ENCODE data around the gene ALDH1L1. TPM values are rescaled to one million over a fixed set of nuclear protein-coding genes. Genes with fewer than 3 reads are reported as not detected.
A peak's percentile ranks its signal among the peaks of the same experiment; 100 is the strongest.

The ALDH1L1 gene
- total RNA-seq, 2 donors from 2014 or later: 0.18 to 0.34 TPM

DNA sequence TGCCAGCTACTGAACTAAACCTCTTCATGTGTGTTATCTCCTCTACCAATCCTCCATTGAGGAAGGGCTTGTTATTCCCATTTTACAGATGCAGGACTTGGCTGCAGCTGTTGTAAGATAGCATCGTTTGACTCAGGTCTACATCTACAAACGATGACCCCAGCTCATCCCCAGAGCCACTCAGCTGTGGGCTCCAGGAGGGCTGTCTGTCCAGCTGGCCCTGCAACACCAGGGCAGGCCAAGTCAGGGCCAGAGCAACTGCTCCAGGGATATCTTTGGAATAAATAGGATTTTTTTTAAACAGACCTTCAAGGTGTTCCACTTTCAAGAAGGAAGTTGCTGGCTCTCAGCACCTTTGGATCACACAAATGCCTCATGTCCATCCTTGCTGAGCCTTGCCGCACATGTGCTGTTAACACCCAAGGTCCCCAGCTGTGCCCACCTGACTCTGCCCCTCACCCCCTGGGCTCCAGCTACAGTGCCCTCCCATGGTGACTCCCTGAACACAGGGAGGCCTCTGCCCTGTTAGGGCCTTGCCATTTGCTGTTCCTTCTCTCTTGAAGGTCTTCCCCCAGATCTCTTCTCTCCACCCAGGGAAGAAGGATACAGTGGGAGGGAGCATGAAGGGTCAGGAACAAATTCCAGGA lies 31.0 kb downstream of the ALDH1L1 start:
- H3K36me3 Mint-ChIP-seq: no peaks in the 10 kb centered on the region
- no peak overlapping the region for H3K27ac Mint-ChIP-seq
- ATAC-seq (no peak), DNase-seq (ENCODE audit: low spot score in 2 of 2) (no peak)
- no peaks in the 10 kb centered on the region for H3K9me3 Mint-ChIP-seq

DNA sequence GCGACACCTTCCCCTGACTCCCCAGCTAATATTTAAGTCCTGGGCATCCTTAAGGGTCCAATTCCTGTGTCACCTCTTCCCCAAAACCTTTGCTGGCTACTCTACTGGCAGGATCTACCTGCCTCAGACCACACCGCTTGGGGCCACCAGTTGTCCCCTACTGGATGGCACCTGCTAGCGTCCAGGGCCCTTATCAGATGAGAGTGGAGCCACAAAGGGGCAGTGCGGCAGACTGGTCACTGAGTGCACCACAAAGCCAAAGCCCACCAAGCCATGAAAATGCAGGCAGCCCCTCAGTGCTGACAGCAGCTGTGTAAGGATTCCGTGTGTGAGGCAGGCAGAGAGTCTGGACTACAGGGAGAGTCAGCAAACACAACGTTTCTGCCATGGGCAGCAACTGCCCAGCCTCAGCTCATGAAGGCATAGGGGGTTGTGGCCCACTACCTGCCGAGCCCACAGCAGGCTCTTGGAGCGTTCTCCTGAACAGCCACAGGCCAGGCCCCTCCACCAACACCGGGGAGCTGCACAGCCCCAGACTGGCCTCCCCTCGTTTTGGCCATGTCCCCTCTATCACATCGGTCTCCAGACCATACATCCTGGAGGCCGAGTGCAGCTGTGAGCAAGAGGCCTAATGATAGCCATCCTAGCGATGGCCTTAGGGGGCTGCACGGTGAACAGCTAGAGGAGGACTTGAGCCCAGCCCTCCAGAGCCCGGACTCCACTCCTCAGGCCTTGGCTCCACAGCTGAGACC lies 32.3 kb downstream of the ALDH1L1 start:
- ATAC-seq (no peak), DNase-seq (ENCODE audit: low spot score in 2 of 2) (no peak)
- no peaks in the 10 kb centered on the region for H3K36me3 Mint-ChIP-seq
- H3K9me3 Mint-ChIP-seq: no peaks in the 10 kb centered on the region
- no peak overlapping the region for H3K27ac Mint-ChIP-seq

- H3K27ac Mint-ChIP-seq: no peak overlapping the region
- no peaks in the 10 kb centered on the region for H3K9me3 Mint-ChIP-seq
- no peaks in the 10 kb centered on the region for H3K36me3 Mint-ChIP-seq
- ATAC-seq (no peak), DNase-seq (ENCODE audit: low spot score in 2 of 2) (no peak)
These were observed 33.0 kb downstream of the ALDH1L1 start for GRCh38 chr3:126147147-126147931.

GRCh38 chr3:126146525-126147146 lies 33.8 kb downstream of the ALDH1L1 start:
- DNase-seq (ENCODE audit: low spot score in 2 of 2): no peak
- ATAC-seq: no peak
- H3K27ac Mint-ChIP-seq: no peak overlapping the region
- H3K36me3 Mint-ChIP-seq: no peaks in the 10 kb centered on the region
- no peaks in the 10 kb centered on the region for H3K9me3 Mint-ChIP-seq

DNA sequence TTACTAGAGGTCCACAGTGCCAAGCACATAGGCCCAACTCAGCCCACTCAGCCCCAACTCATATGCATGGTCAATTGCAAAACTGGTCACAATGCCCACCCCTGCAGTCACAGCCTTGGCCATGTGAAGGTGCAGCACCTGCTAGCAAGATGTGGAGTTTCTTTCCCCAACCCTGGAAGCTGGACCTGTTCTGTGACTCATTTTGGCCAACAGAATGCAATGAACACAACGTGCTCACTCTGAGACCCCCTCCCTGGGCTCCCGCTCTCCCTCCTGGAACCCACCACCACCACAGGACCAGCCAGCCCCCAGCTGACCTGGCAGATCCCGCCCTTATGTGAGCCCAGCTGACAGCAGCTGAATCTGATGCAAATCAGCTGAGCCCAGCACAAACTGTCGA lies 34.4 kb downstream of the ALDH1L1 start:
- no peaks in the 10 kb centered on the region for H3K9me3 Mint-ChIP-seq
- no peak for DNase-seq (ENCODE audit: low spot score in 2 of 2)
- no peaks in the 10 kb centered on the region for H3K36me3 Mint-ChIP-seq
- no peak overlapping the region for H3K27ac Mint-ChIP-seq
- no peak for ATAC-seq

DNA sequence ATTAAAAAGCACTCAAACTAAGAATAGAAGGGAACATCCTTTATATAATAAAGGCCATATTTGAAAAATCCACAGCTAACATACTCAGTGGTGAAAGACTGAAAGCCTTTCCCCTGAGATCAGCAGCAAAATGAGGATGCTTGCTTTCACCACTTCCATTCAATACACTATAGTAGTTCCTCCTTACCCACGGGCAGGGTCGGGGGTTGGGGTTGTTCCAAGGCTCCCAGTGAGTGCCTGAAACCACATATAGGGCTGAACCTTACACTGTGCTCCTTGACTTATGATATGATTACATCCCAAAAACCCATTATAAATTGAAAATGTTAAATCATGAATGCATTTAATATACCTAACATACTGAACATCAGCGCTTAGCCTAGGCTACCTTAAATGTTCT lies 37.7 kb downstream of the ALDH1L1 start:
- DNase-seq (ENCODE audit: low spot score in 2 of 2) (no peak), ATAC-seq (no peak)
- H3K36me3 Mint-ChIP-seq: no peaks in the 10 kb centered on the region
- H3K27ac Mint-ChIP-seq: no peak overlapping the region
- H3K9me3 Mint-ChIP-seq: no peaks in the 10 kb centered on the region

GRCh38 chr3:126137490-126138130 lies 42.8 kb downstream of the ALDH1L1 start:
- H3K27ac Mint-ChIP-seq: no peak overlapping the region
- H3K9me3 Mint-ChIP-seq: no peaks in the 10 kb centered on the region
- DNase-seq (ENCODE audit: low spot score in 2 of 2): no peak
- no peaks in the 10 kb centered on the region for H3K36me3 Mint-ChIP-seq
- ATAC-seq: no peak

GRCh38 chr3:126136428-126137220 lies 43.8 kb downstream of the ALDH1L1 start:
- Mint-ChIP-seq H3K36me3 (no peaks in the 10 kb centered on the region), H3K27ac (no peak overlapping the region), H3K9me3 (no peaks in the 10 kb centered on the region)
- ATAC-seq (no peak), DNase-seq (ENCODE audit: low spot score in 2 of 2) (no peak)

DNA sequence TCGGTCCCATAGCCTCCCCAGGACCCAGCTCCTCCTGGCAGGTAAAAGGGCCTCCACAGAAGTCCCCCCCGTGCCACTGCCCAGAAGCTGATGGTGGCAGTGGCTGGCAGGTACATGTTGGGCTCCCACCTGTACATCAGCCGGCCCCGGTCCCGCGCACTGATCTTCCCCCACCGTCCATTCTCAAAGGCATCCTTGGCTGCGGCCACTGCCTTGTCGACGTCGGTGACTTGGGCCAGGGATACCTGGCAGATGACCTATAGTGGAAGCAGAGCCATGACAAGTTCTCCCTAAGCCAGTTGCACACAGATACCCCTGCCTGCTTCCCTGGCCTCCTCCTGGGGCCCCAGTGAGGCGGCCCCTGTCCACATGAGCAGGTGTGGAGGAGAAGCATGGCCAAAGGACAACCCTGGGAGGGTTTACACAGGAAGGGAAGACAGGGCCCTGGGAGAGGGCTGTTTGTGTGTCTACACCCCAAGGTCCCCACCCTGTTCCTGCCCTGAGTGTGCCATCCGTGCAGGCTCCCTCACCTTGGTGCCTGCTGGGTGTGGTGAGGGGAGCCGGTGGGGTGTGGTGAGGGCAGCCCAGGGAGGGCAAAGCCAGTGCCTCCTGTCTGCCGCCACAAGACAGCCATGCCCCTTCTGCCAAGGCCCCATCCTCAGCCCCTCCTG lies 44.8 kb downstream of the ALDH1L1 start:
- DNase-seq (ENCODE audit: low spot score in 2 of 2) (no peak), ATAC-seq (no peak)
- no peaks in the 10 kb centered on the region for H3K36me3 Mint-ChIP-seq
- peak overlapping the region in 1 of 2 donors; percentile 63 for H3K27ac Mint-ChIP-seq
- no peaks in the 10 kb centered on the region for H3K9me3 Mint-ChIP-seq

DNA sequence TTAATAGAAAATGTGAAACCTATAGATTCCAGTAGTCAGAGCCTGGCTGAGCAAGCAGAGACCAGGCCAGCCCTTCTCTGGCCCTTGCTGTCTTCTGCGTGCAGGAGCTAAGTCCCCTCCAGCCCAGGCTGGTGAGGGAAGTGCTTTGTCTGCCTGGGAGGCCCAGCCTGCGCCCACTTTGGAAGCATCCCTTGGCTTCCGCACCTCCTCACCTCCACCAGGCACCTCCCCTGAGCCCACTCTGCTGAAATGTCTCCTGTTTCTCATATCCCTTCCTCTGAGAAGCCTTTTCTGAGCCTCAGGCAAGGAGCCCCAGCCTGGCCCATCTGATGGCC lies 45.3 kb downstream of the ALDH1L1 start:
- ATAC-seq (no peak), DNase-seq (ENCODE audit: low spot score in 2 of 2) (no peak)
- no peaks in the 10 kb centered on the region for H3K9me3 Mint-ChIP-seq
- H3K27ac Mint-ChIP-seq: peak overlapping the region in 1 of 2 donors; percentile 63
- no peaks in the 10 kb centered on the region for H3K36me3 Mint-ChIP-seq

DNA sequence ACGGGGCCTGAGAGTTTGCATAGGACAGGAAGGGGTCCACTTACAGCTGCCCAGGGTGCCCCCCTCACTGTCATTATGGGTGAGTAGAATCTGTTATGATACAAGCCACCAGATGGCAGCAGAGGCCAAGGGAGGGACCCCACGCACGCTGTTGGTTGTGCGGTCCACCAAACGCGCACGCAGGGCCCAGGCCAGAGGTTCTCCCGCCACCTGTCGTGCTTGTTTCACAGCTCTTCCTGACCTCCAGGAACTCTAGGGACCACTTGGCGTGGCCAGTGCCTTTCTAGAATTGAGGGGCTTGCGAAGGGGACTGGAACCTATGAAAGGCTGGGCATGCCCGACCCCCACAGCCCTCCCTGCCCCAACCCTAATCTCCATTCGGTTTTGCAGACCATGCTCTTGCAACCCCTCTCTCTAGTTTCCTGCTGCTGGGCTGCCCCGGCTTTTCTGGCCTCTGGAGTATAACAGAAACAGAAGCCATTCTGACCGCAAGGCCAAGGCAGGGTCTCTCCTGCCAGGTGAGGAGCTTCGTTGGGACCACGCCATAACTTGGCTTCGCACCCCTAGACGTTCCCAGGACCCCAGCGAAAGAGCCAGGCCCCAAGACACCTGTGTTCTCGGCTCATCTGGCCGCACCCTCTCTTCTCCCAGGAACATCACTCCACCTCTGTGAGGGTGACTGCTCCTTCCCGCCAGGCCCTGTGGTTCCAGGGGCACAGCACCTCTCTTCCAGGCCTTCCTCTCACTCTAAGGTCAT lies 46.0 kb downstream of the ALDH1L1 start:
- ATAC-seq (peak; percentile 76 to 82), DNase-seq (ENCODE audit: low spot score in 2 of 2) (peak in 1 of 2 donors; percentile 63)
- H3K27ac Mint-ChIP-seq: no peak overlapping the region
- H3K36me3 Mint-ChIP-seq: no peaks in the 10 kb centered on the region
- H3K9me3 Mint-ChIP-seq: no peaks in the 10 kb centered on the region

GRCh38 chr3:126133606-126134005 lies 46.8 kb downstream of the ALDH1L1 start:
- Mint-ChIP-seq H3K9me3 (no peaks in the 10 kb centered on the region), H3K36me3 (no peaks in the 10 kb centered on the region), H3K27ac (no peak overlapping the region)
- DNase-seq (ENCODE audit: low spot score in 2 of 2): peak in 1 of 2 donors; percentile 43
- ATAC-seq: no peak

- Mint-ChIP-seq H3K9me3 (no peaks in the 10 kb centered on the region), H3K27ac (peak overlapping the region in 1 of 2 donors; percentile 22), H3K36me3 (no peaks in the 10 kb centered on the region)
These were observed 47.5 kb downstream of the ALDH1L1 start for GRCh38 chr3:126132751-126133511.

More at GRCh38 chr3:126132751-126133511, 47.5 kb downstream of the ALDH1L1 start:
- DNase-seq (ENCODE audit: low spot score in 2 of 2) (no peak), ATAC-seq (no peak)
